Prostate gland (tissue), 2 donors: ENCODE measurements around the gene WFDC5.

Experiments used
- CTCF ChIP-seq, 4 experiments: fragments of 200-600 bp in 2 of 4; fragments of 450-650 bp in 2 of 4; sonication (generic) in 2 of 4; IDR thresholded peaks; 1 replicate in 3 of 4; 2 replicates in 1 of 4; pipeline ENCODE4 v1.5.1; 2016 to 2019; ENCODE audit warnings: antibody characterized with exemption in 4 of 4, mild to moderate bottlenecking in 2 of 4, moderate library complexity in 2 of 4
- POLR2A ChIP-seq: fragments of 450-650 bp; IDR thresholded peaks from one replicate; pipeline ENCODE4 v1.6.1; 2016; ENCODE audit warnings: antibody characterized with exemption, mild to moderate bottlenecking
- POLR2AphosphoS5 ChIP-seq: sonication (generic); formaldehyde crosslinking; IDR thresholded peaks from one replicate; pipeline ENCODE4 v1.6.1; 2017; ENCODE audit warnings: antibody characterized with exemption

DNA sequence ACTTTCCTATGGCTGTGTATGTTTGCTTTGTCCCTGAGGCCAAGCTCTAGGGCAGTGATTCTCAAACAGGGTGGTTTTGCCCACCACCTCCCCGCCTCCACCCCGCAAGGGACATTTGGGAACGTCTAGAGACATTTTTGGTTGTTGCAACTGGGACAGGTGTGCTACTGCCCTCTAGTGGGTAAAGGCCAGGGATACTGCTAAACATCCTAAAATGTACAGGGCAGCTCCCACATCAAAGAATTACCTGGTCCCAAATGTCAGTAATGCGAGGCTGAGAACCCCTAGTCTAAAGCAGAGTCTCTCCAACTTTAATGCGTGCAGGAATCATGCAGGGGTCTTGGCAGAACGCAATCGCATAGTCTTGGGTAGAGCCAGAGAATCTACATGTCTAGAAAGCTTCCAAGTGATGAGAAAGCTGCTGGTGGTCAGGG, 19.2 kb downstream of the WFDC5 start:
- TF ChIP-seq CTCF (IDR thresholded peaks at IDR 0.05) (peak; percentile 44 to 81 (median 61)), POLR2A (no peak), POLR2AphosphoS5 (peak; percentile 12)
